NCI-H2196 (cell line): Measurements from ENCODE around the gene MT1B.

ENCODE experiments used
- DNase-seq: peaks from one replicate; lab custom pipeline; 2025; ENCODE audit not compliant: unreplicated experiment; lab: John Stamatoyannopoulos, UW

Gene MT1B

GRCh38 chr16:56683424-56684172 is 31.9 kb downstream of the MT1B start:
- no peak for DNase-seq

GRCh38 chr16:56684256-56684925 is 32.7 kb downstream of the MT1B start:
- DNase-seq, result no peak

GRCh38 chr16:56684926-56685590 is 33.4 kb downstream of the MT1B start:
- no peak for DNase-seq

GRCh38 chr16:56686758-56687157 is 35.1 kb downstream of the MT1B start:
- DNase-seq, result no peak

GRCh38 chr16:56688762-56689161 is 37.1 kb downstream of the MT1B start:
- DNase-seq, result no peak

GRCh38 chr16:56689171-56689570 is 37.5 kb downstream of the MT1B start:
- no peak for DNase-seq

- DNase-seq, result no peak
Observed at GRCh38 chr16:56690420-56691122, 38.9 kb downstream of the MT1B start.

- peak; percentile 14 for DNase-seq
Observed at GRCh38 chr16:56691885-56692284, 40.2 kb downstream of the MT1B start.

- DNase-seq, result no peak
Observed at GRCh38 chr16:56695246-56695645, 43.6 kb downstream of the MT1B start.

GRCh38 chr16:56697456-56698155 is 45.9 kb downstream of the MT1B start:
- DNase-seq, result no peak

GRCh38 chr16:56700195-56700594 is 48.5 kb downstream of the MT1B start:
- DNase-seq, result no peak

- no peak for DNase-seq
Observed at GRCh38 chr16:56700631-56701030, 48.9 kb downstream of the MT1B start.

GRCh38 chr16:56701534-56701933 is 49.8 kb downstream of the MT1B start:
- DNase-seq, result no peak
